NOMO-1 (cell line): ENCODE measurements around the gene LRRC61.
"Not testable (repeated sequence)": the region's sequence is repeated elsewhere in the genome, so short reads cannot be mapped to it uniquely, and the experiment has no call there.

Experiments
- DNase-seq, 2 experiments: peaks; one replicate each; lab custom pipeline; 2025; ENCODE audit not compliant: unreplicated experiment in 2 of 2; lab: John Stamatoyannopoulos, UW

LRRC61 gene

GRCh38 chr7:150322833-150323681 is at the start of gene LRRC61, which contains the start of gene ACTR3C:
LRRC61 (plus strand) TSS chr7:150323355; CDS start chr7:150336862, 13,507 bp downstream.
ACTR3C (minus strand) TSS chr7:150323545; CDS start chr7:150295296, 28,249 bp downstream.
- DNase-seq: peak; percentile 7 to 19

- DNase-seq: not testable (repeated sequence)
Observed at GRCh38 chr7:150276132-150276695, 46.9 kb upstream of the LRRC61 start.

- not testable (repeated sequence) for DNase-seq
Observed at GRCh38 chr7:150278383-150278782, 44.8 kb upstream of the LRRC61 start.

- not testable (repeated sequence) for DNase-seq
Observed at GRCh38 chr7:150281681-150282403, 41.3 kb upstream of the LRRC61 start.

- DNase-seq: not testable (repeated sequence)
Observed at GRCh38 chr7:150283111-150283510, 40.0 kb upstream of the LRRC61 start.

- not testable (repeated sequence) for DNase-seq
Observed at GRCh38 chr7:150283608-150284007, 39.5 kb upstream of the LRRC61 start.

- not testable (repeated sequence) for DNase-seq
Observed at GRCh38 chr7:150285849-150286754, 37.1 kb upstream of the LRRC61 start.

GRCh38 chr7:150287815-150288214 is 35.3 kb upstream of the LRRC61 start:
- not testable (repeated sequence) for DNase-seq

GRCh38 chr7:150288816-150289215 is 34.3 kb upstream of the LRRC61 start:
- DNase-seq: not testable (repeated sequence)

- DNase-seq: not testable (repeated sequence)
Observed at GRCh38 chr7:150290317-150290716, 32.8 kb upstream of the LRRC61 start.

- not testable (repeated sequence) for DNase-seq
Observed at GRCh38 chr7:150295027-150295426, 28.1 kb upstream of the LRRC61 start.

- DNase-seq: not testable (repeated sequence)
Observed at GRCh38 chr7:150295614-150296013, 27.5 kb upstream of the LRRC61 start.

- not testable (repeated sequence) for DNase-seq
Observed at GRCh38 chr7:150296802-150297201, 26.4 kb upstream of the LRRC61 start.

GRCh38 chr7:150297978-150298377 is 25.2 kb upstream of the LRRC61 start:
- DNase-seq: not testable (repeated sequence)

GRCh38 chr7:150302908-150303310 is 20.2 kb upstream of the LRRC61 start:
- not testable (repeated sequence) for DNase-seq

- DNase-seq: not testable (repeated sequence)
Observed at GRCh38 chr7:150304499-150305258, 18.5 kb upstream of the LRRC61 start.

- DNase-seq: not testable (repeated sequence)
Observed at GRCh38 chr7:150305259-150305902, 17.8 kb upstream of the LRRC61 start.

- DNase-seq: not testable (repeated sequence)
Observed at GRCh38 chr7:150305903-150306284, 17.3 kb upstream of the LRRC61 start.

- not testable (repeated sequence) for DNase-seq
Observed at GRCh38 chr7:150306377-150306776, 16.8 kb upstream of the LRRC61 start.
